Smooth muscle cell (in vitro differentiated cells): Measurements from ENCODE around the gene SLC6A11. TPM values are rescaled to one million over a fixed set of nuclear protein-coding genes. Genes with fewer than 3 reads are reported as not detected.

Experiments
- DNase-seq: peaks from one replicate; lab custom pipeline; 2025; ENCODE audit not compliant: unreplicated experiment; lab: John Stamatoyannopoulos, UW
- H2AFZ ChIP-seq: fragments of 200-600 bp; sonication (generic); 2 replicates; pipeline ENCODE4 v1.6.0; 2016; ENCODE audit warnings: antibody characterized with exemption, low read depth, mild to moderate bottlenecking
- H3F3A ChIP-seq: fragments of 200-600 bp; sonication (generic); 2 replicates; pipeline ENCODE4 v1.6.0; 2017; ENCODE audit warnings: antibody characterized with exemption, low read depth
- H3K27ac ChIP-seq: fragments of 200-600 bp; sonication (generic); 2 replicates; pipeline ENCODE4 v1.5.1; 2016; ENCODE audit warnings: low read depth, mild to moderate bottlenecking
- H3K27me3 ChIP-seq: fragments of 200-600 bp; sonication (generic); 2 replicates; pipeline ENCODE4 v1.6.1; 2016; ENCODE audit warnings: low read depth, mild to moderate bottlenecking
- H3K36me3 ChIP-seq: fragments of 200-600 bp; sonication (generic); 2 replicates; pipeline ENCODE4 v1.5.1; 2016; ENCODE audit warnings: low read depth
- H3K4me1 ChIP-seq: fragments of 200-600 bp; sonication (generic); 2 replicates; pipeline ENCODE4 v1.5.1; 2016; ENCODE audit warnings: low read depth
- H3K4me2 ChIP-seq: fragments of 200-600 bp; sonication (generic); 2 replicates; pipeline ENCODE4 v1.6.0; 2016; ENCODE audit warnings: mild to moderate bottlenecking
- H3K4me3 ChIP-seq: fragments of 200-600 bp; sonication (generic); 2 replicates; pipeline ENCODE4 v1.5.1; 2016; ENCODE audit warnings: mild to moderate bottlenecking
- H3K79me2 ChIP-seq: fragments of 200-600 bp; sonication (generic); 2 replicates; pipeline ENCODE4 v1.6.0; 2016; ENCODE audit warnings: low read depth, mild to moderate bottlenecking
- H3K9ac ChIP-seq: fragments of 200-600 bp; sonication (generic); 2 replicates; pipeline ENCODE4 v1.6.0; 2016; ENCODE audit warnings: low read depth
- H3K9me3 ChIP-seq: fragments of 200-600 bp; sonication (generic); replicated peaks from 2 replicates; pipeline ENCODE4 v1.5.1; 2016; ENCODE audit warnings: low read depth
- H4K20me1 ChIP-seq: fragments of 200-600 bp; sonication (generic); 2 replicates; pipeline ENCODE4 v1.6.0; 2016; ENCODE audit warnings: low read depth
- CTCF ChIP-seq: fragments of 200-600 bp; sonication (generic); IDR thresholded peaks from 2 replicates; pipeline ENCODE4 v1.5.1; 2017; ENCODE audit warnings: borderline replicate concordance, mild to moderate bottlenecking, antibody characterized with exemption; ENCODE audit not compliant: insufficient read depth, poor library complexity, severe bottlenecking
- WGBS: methylation state at CpG from one replicate; pipeline ENCODE4 v1.1.7; 2016; ENCODE audit warnings: low lambda C conversion rate; 5-methylcytosine and 5-hydroxymethylcytosine counted together
- polyA plus RNA-seq: library from polyadenylated mRNA; unstranded; fragments of >200 nt; fragmentation: Nextera tagmentation; extraction: Ambion mirVana; gene quantifications from 2 replicates; pipeline ENCODE4 v1.2.1, GENCODE V29; 2016
- total RNA-seq: library from RNA; depleted of rRNA; stranded (reverse); fragments of >200 nt; gene quantifications from 2 replicates; pipeline ENCODE4 v1.2.3, GENCODE V29; 2014

Gene SLC6A11
- total and polyA plus RNA-seq, 2 experiments from 2014 or later, result not detected

GRCh38 chr3:10942690-10943205 lies 126.7 kb downstream of the SLC6A11 start:
- H3K9me3 ChIP-seq, result no peaks in the 10 kb centered on the region
- WGBS, result 92% methylated on average over 4 of the region's 4 CpGs
- DNase-seq, result no peak
- no peaks in the 10 kb centered on the region for H3K4me1 ChIP-seq
- no peak overlapping the region for H3K9ac ChIP-seq
- no peak overlapping the region for H3K4me3 ChIP-seq
- H3K4me2 ChIP-seq, result no peak overlapping the region
- no peaks in the 10 kb centered on the region for H4K20me1 ChIP-seq
- H3F3A ChIP-seq, result no peaks in the 10 kb centered on the region
- TF ChIP-seq CTCF, result no peak
- H2AFZ ChIP-seq, result no peak overlapping the region
- H3K36me3 ChIP-seq, result no peaks in the 10 kb centered on the region
- H3K27ac ChIP-seq, result no peak overlapping the region
- H3K27me3 ChIP-seq, result no peaks in the 10 kb centered on the region
- H3K79me2 ChIP-seq, result no peaks in the 10 kb centered on the region

GRCh38 chr3:10944866-10945265 lies 128.8 kb downstream of the SLC6A11 start:
- Histone ChIP-seq H3K27me3 (no peaks in the 10 kb centered on the region), H3K36me3 (no peaks in the 10 kb centered on the region), H3F3A (no peaks in the 10 kb centered on the region), H3K4me2 (no peak overlapping the region), H3K79me2 (no peaks in the 10 kb centered on the region), H3K27ac (no peak overlapping the region), H3K4me3 (no peak overlapping the region), H3K4me1 (no peaks in the 10 kb centered on the region), H2AFZ (no peak overlapping the region), H3K9ac (no peak overlapping the region), H3K9me3 (no peaks in the 10 kb centered on the region), H4K20me1 (no peaks in the 10 kb centered on the region)
- TF ChIP-seq CTCF, result no peak
- 97% methylated on average over 8 of the region's 8 CpGs for WGBS
- no peak for DNase-seq

- Histone ChIP-seq H3K4me1 (no peaks in the 10 kb centered on the region), H3K36me3 (no peaks in the 10 kb centered on the region), H3K79me2 (no peaks in the 10 kb centered on the region), H3K27ac (no peak overlapping the region), H3K4me3 (no peak overlapping the region), H4K20me1 (no peaks in the 10 kb centered on the region), H3F3A (no peaks in the 10 kb centered on the region), H3K9me3 (no peaks in the 10 kb centered on the region), H3K4me2 (no peak overlapping the region), H3K9ac (no peak overlapping the region), H2AFZ (no peak overlapping the region), H3K27me3 (no peaks in the 10 kb centered on the region)
- peak; percentile 17 for DNase-seq
- WGBS, result 44% methylated on average over 8 of the region's 8 CpGs
- TF ChIP-seq CTCF, result peak; percentile 84
Observed at GRCh38 chr3:10945683-10946287, 129.8 kb downstream of the SLC6A11 start.

GRCh38 chr3:10946526-10946925 lies 130.5 kb downstream of the SLC6A11 start:
- no peaks in the 10 kb centered on the region for H3K36me3 ChIP-seq
- H3K4me3 ChIP-seq, result no peak overlapping the region
- H3K4me1 ChIP-seq, result no peaks in the 10 kb centered on the region
- no peaks in the 10 kb centered on the region for H3K9me3 ChIP-seq
- H4K20me1 ChIP-seq, result no peaks in the 10 kb centered on the region
- no peak overlapping the region for H3K4me2 ChIP-seq
- H3K27me3 ChIP-seq, result no peaks in the 10 kb centered on the region
- TF ChIP-seq CTCF, result no peak
- WGBS, result 74% methylated on average over 8 of the region's 8 CpGs
- no peak overlapping the region for H2AFZ ChIP-seq
- DNase-seq, result no peak
- no peaks in the 10 kb centered on the region for H3K79me2 ChIP-seq
- no peak overlapping the region for H3K27ac ChIP-seq
- no peak overlapping the region for H3K9ac ChIP-seq
- no peaks in the 10 kb centered on the region for H3F3A ChIP-seq
